GM21367 (cell line): ENCODE data around the gene RAPGEF1.
"Not testable (repeated sequence)": the region's sequence is repeated elsewhere in the genome, so short reads cannot be mapped to it uniquely, and the experiment has no call there.

ENCODE experiments used
- ATAC-seq: cut with Tn5 transposase; IDR thresholded peaks from one replicate; pipeline ENCODE4 v1.9.1; 2021; ENCODE audit not compliant: unreplicated experiment

The RAPGEF1 gene

GRCh38 chr9:131656356-131657036 is 83.4 kb downstream of the RAPGEF1 start:
- ATAC-seq = peak; percentile 52

- ATAC-seq = not testable (repeated sequence)
Measured at GRCh38 chr9:131654369-131654768, 85.5 kb downstream of the RAPGEF1 start.

GRCh38 chr9:131651599-131651998 is 88.3 kb downstream of the RAPGEF1 start:
- ATAC-seq = no peak

- ATAC-seq = no peak
Measured at GRCh38 chr9:131651160-131651559, 88.7 kb downstream of the RAPGEF1 start.

GRCh38 chr9:131650254-131650653 is 89.6 kb downstream of the RAPGEF1 start:
- no peak for ATAC-seq

GRCh38 chr9:131649646-131650045 is 90.2 kb downstream of the RAPGEF1 start:
- ATAC-seq = no peak

GRCh38 chr9:131645078-131645776 is 94.6 kb downstream of the RAPGEF1 start:
- no peak for ATAC-seq

- ATAC-seq = peak; percentile 45
Measured at GRCh38 chr9:131642496-131643083, 97.3 kb downstream of the RAPGEF1 start.

- ATAC-seq = no peak
Measured at GRCh38 chr9:131641618-131642495, 98.0 kb downstream of the RAPGEF1 start.

GRCh38 chr9:131640438-131641137 is 99.3 kb downstream of the RAPGEF1 start:
- ATAC-seq = no peak

- ATAC-seq = no peak
Measured at GRCh38 chr9:131639769-131640437, 100.0 kb downstream of the RAPGEF1 start.

- no peak for ATAC-seq
Measured at GRCh38 chr9:131636593-131636992, 103.3 kb downstream of the RAPGEF1 start.

- ATAC-seq = no peak
Measured at GRCh38 chr9:131635892-131636291, 104.0 kb downstream of the RAPGEF1 start.

GRCh38 chr9:131635285-131635684 is 104.6 kb downstream of the RAPGEF1 start:
- ATAC-seq = no peak

- no peak for ATAC-seq
Measured at GRCh38 chr9:131633491-131634031, 106.3 kb downstream of the RAPGEF1 start.

GRCh38 chr9:131631306-131631705 is 108.6 kb downstream of the RAPGEF1 start:
- ATAC-seq = no peak

- ATAC-seq = no peak
Measured at GRCh38 chr9:131630205-131630831, 109.6 kb downstream of the RAPGEF1 start.

GRCh38 chr9:131629825-131630204 is 110.1 kb downstream of the RAPGEF1 start:
- ATAC-seq = no peak

- ATAC-seq = no peak
Measured at GRCh38 chr9:131629226-131629500, 110.7 kb downstream of the RAPGEF1 start.
